Mesendoderm (in vitro differentiated cells): ENCODE data around the gene RAB3IL1.

Experiments used
- DNase-seq: peaks from one replicate; pipeline ENCODE4 v3.0.0; 2013
- H2AK5ac ChIP-seq: 2 replicates; pipeline ENCODE4 v1.6.1; 2013; ENCODE audit warnings: low read length, inconsistent platforms
- H2BK120ac ChIP-seq: 2 replicates; pipeline ENCODE4 v1.6.1; 2013; ENCODE audit warnings: low read depth, mild to moderate bottlenecking, low read length, moderate library complexity, mixed read lengths
- H2BK15ac ChIP-seq: replicated peaks from 2 replicates; pipeline ENCODE4 v1.6.1; 2013; ENCODE audit warnings: low read depth, mild to moderate bottlenecking, moderate library complexity
- H2BK5ac ChIP-seq: 2 replicates; pipeline ENCODE4 v1.6.1; 2013; ENCODE audit warnings: low read length, inconsistent platforms
- H3K18ac ChIP-seq: 2 replicates; pipeline ENCODE4 v1.6.1; 2013; ENCODE audit warnings: mild to moderate bottlenecking, low read length, mixed read lengths
- H3K23ac ChIP-seq: one replicate; pipeline ENCODE4 v1.6.1; 2013; ENCODE audit warnings: low read length
- H3K27ac ChIP-seq: 2 replicates; pipeline ENCODE4 v1.5.1; 2013; ENCODE audit warnings: low read depth, mild to moderate bottlenecking, inconsistent platforms, low read length, moderate library complexity
- H3K27me3 ChIP-seq: 2 replicates; pipeline ENCODE4 v1.6.1; 2013; ENCODE audit warnings: low read length, control low read depth, mild to moderate bottlenecking, inconsistent platforms; ENCODE audit not compliant: insufficient read depth, poor library complexity
- H3K36me3 ChIP-seq: 2 replicates; pipeline ENCODE4 v1.6.1; 2013; ENCODE audit warnings: low read length, inconsistent platforms; ENCODE audit not compliant: control insufficient read depth, insufficient read depth
- H3K4ac ChIP-seq: one replicate; pipeline ENCODE4 v1.6.1; 2013; ENCODE audit warnings: low read depth, mild to moderate bottlenecking, low read length, moderate library complexity
- H3K4me1 ChIP-seq: 2 replicates; pipeline ENCODE4 v1.6.1; 2013; ENCODE audit warnings: low read depth, low read length, inconsistent platforms; ENCODE audit not compliant: control insufficient read depth
- H3K4me2 ChIP-seq: 2 replicates; pipeline ENCODE4 v1.6.1; 2013; ENCODE audit warnings: low read length
- H3K4me3 ChIP-seq: 2 replicates; pipeline ENCODE4 v1.5.1; 2013; ENCODE audit warnings: mild to moderate bottlenecking, low read length
- H3K56ac ChIP-seq: one replicate; pipeline ENCODE4 v1.6.1; 2013; ENCODE audit warnings: low read length
- H3K79me1 ChIP-seq: 2 replicates; pipeline ENCODE4 v1.6.1; 2013; ENCODE audit warnings: low read length, inconsistent platforms
- H3K79me2 ChIP-seq: 2 replicates; pipeline ENCODE4 v1.6.1; 2013; ENCODE audit warnings: mild to moderate bottlenecking, low read length; ENCODE audit not compliant: control insufficient read depth, insufficient read depth
- H3K9ac ChIP-seq: 2 replicates; pipeline ENCODE4 v1.6.1; 2013; ENCODE audit warnings: low read length, inconsistent platforms
- H4K5ac ChIP-seq: one replicate; pipeline ENCODE4 v1.6.1; 2013; ENCODE audit warnings: low read length
- H4K8ac ChIP-seq: one replicate; pipeline ENCODE4 v1.6.1; 2013; ENCODE audit warnings: low read depth, mild to moderate bottlenecking, control low read depth, low read length, moderate library complexity
- WGBS: extraction: QIAGEN DNeasy Blood & Tissue Kit; methylation state at CpG from one replicate; pipeline ENCODE4 v1.1.7; 2013; ENCODE audit warnings: low lambda C conversion rate, missing lambda C conversion rate; ENCODE audit not compliant: insufficient coverage; ENCODE audit errors: extremely low coverage; 5-methylcytosine and 5-hydroxymethylcytosine counted together

RAB3IL1 gene

GRCh38 chr11:61891331-61892084 is 25.9 kb downstream of the RAB3IL1 start, which contains the start of gene FADS3:
FADS3 (minus strand) TSS chr11:61891545; CDS start chr11:61891381, 164 bp downstream.
- peak; percentile 78 for DNase-seq
- Histone ChIP-seq H3K9ac (peak within 1 kb of the TSS; percentile 61), H3K79me1 (no peaks in the 10 kb centered on the region), H4K5ac (no peak within 1 kb of the TSS), H3K27me3 (no peaks in the 10 kb centered on the region), H3K27ac (no peak within 1 kb of the TSS), H3K4me2 (peak within 1 kb of the TSS; percentile 94), H3K4ac (no peak within 1 kb of the TSS), H2AK5ac (no peak within 1 kb of the TSS), H3K36me3 (no peaks in the 10 kb centered on the region), H3K4me1 (peaks cover 3% of the 10 kb centered on the region), H3K18ac (no peak within 1 kb of the TSS), H3K23ac (no peak within 1 kb of the TSS), H2BK5ac (no peak within 1 kb of the TSS), H2BK120ac (no peak within 1 kb of the TSS), H2BK15ac (no peak within 1 kb of the TSS), H3K56ac (peak within 1 kb of the TSS; percentile 89), H3K79me2 (no peaks in the 10 kb centered on the region), H4K8ac (no peak within 1 kb of the TSS), H3K4me3 (peak within 1 kb of the TSS; percentile 44)
- no CpG with 5 or more reads among the region's 96 CpGs for WGBS

DNA sequence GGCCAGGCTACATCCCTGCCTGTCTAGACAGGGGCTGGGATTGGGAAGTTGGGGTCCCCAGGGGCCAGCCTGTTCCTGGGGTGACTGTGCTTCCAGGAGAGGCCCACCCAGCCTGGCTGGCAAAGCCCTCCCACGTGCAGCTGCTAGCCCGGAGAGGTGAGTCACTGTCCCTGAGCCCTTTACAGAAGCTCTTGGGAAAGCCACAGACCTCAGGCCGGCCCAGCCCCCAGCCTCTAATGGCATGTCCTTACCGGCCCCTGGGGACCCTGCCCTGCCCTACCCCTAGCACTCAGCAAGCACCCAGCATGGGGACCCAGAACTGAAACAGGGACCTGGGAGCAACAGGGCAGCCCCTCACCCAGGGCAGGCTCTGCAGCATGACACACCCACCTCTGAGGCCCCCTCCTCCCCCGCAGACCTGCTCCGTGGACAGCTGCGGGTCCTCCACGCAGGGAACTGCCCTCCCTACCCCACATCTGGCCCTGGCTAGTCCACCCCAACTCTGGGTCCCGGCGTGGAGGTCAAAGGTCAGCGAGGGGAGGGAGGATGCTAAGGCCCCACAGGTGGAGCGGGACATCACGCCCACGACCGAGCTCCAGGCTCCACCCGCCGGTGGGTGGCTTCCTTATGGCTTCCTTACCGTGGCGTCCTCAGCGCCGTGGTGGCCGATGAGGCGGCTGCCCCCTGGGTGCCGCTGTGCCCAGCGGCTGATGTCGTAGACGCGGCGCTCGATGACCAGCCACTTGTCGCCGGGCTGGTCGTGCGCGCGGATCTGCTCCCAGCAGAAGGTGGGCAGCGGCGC is 26.6 kb downstream of the RAB3IL1 start:
- no CpG with 5 or more reads among the region's 38 CpGs for WGBS
- peak; percentile 73 for DNase-seq

GRCh38 chr11:61889831-61890230 is 27.5 kb downstream of the RAB3IL1 start:
- Histone ChIP-seq H2BK120ac (no peak overlapping the region), H3K79me2 (no peaks in the 10 kb centered on the region), H3K4me3 (no peak overlapping the region), H3K56ac (no peak overlapping the region), H2BK15ac (no peak overlapping the region), H3K9ac (no peak overlapping the region), H3K27ac (no peak overlapping the region), H2AK5ac (no peak overlapping the region), H3K18ac (no peak overlapping the region), H3K4ac (no peak overlapping the region), H3K27me3 (no peaks in the 10 kb centered on the region), H3K36me3 (no peaks in the 10 kb centered on the region), H4K8ac (no peak overlapping the region), H3K23ac (no peak overlapping the region), H3K4me2 (no peak overlapping the region), H3K4me1 (peaks cover 3% of the 10 kb centered on the region), H3K79me1 (no peaks in the 10 kb centered on the region), H2BK5ac (no peak overlapping the region), H4K5ac (no peak overlapping the region)
- no CpG with 5 or more reads among the region's 10 CpGs for WGBS
- DNase-seq, result no peak

More for the DNA sequence above, 26.6 kb downstream of the RAB3IL1 start:
- Histone ChIP-seq H4K5ac (no peak overlapping the region), H2BK120ac (no peak overlapping the region), H3K36me3 (no peaks in the 10 kb centered on the region), H3K79me2 (no peaks in the 10 kb centered on the region), H3K79me1 (no peaks in the 10 kb centered on the region), H2BK5ac (no peak overlapping the region), H3K27ac (no peak overlapping the region), H3K9ac (peak overlapping the region; percentile 61), H2BK15ac (no peak overlapping the region), H3K4ac (no peak overlapping the region), H3K4me2 (peak overlapping the region; percentile 94), H3K23ac (no peak overlapping the region), H3K56ac (peak overlapping the region; percentile 89), H3K18ac (no peak overlapping the region), H3K4me1 (peaks cover 3% of the 10 kb centered on the region), H2AK5ac (no peak overlapping the region), H3K27me3 (no peaks in the 10 kb centered on the region), H3K4me3 (peak overlapping the region; percentile 44), H4K8ac (no peak overlapping the region)

DNA sequence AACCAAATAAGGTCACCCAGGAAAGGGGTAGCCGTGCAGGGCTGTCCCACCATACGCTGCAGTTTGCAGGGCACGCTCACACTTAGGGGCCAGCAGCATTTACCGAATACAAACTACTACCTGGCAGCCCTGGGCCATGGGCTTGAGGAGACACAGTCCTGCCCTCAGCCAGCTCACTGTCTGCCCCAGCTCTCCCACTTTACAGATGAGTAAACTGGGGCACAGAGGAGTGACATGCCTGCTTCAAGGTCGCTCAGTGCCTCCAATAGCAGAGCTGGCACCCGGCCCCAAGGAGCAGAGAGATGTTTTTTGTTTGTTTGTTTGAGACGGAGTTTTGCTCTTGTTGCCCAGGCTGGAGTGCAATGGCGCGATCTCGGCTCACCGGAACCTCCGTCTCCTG is 28.8 kb downstream of the RAB3IL1 start:
- Histone ChIP-seq H3K4me1 (peaks cover 3% of the 10 kb centered on the region), H3K36me3 (no peaks in the 10 kb centered on the region), H2BK120ac (no peak overlapping the region), H3K4me2 (no peak overlapping the region), H3K79me2 (no peaks in the 10 kb centered on the region), H3K4me3 (no peak overlapping the region), H3K56ac (no peak overlapping the region), H2AK5ac (no peak overlapping the region), H3K18ac (no peak overlapping the region), H3K9ac (no peak overlapping the region), H2BK5ac (no peak overlapping the region), H3K27me3 (no peaks in the 10 kb centered on the region), H3K27ac (no peak overlapping the region), H4K5ac (no peak overlapping the region), H2BK15ac (no peak overlapping the region), H3K4ac (no peak overlapping the region), H3K23ac (no peak overlapping the region), H4K8ac (no peak overlapping the region), H3K79me1 (no peaks in the 10 kb centered on the region)
- no CpG with 5 or more reads among the region's 12 CpGs for WGBS
- DNase-seq, result no peak

- no peak overlapping the region for H2BK120ac ChIP-seq
Measured at GRCh38 chr11:61887839-61888494, 29.4 kb downstream of the RAB3IL1 start.

More at GRCh38 chr11:61887839-61888494, 29.4 kb downstream of the RAB3IL1 start:
- no peak overlapping the region for H2AK5ac ChIP-seq
- H3K79me1 ChIP-seq, result no peaks in the 10 kb centered on the region
- H4K5ac ChIP-seq, result no peak overlapping the region
- no peak overlapping the region for H4K8ac ChIP-seq
- H3K4me1 ChIP-seq, result peaks cover 3% of the 10 kb centered on the region
- no CpG with 5 or more reads among the region's 7 CpGs for WGBS
- no peaks in the 10 kb centered on the region for H3K27me3 ChIP-seq
- no peak overlapping the region for H3K18ac ChIP-seq
- no peak overlapping the region for H2BK15ac ChIP-seq
- H3K79me2 ChIP-seq, result no peaks in the 10 kb centered on the region
- no peak overlapping the region for H3K4me2 ChIP-seq
- H3K56ac ChIP-seq, result no peak overlapping the region
- DNase-seq, result peak; percentile 57
- no peak overlapping the region for H3K23ac ChIP-seq
- no peaks in the 10 kb centered on the region for H3K36me3 ChIP-seq
- H3K9ac ChIP-seq, result no peak overlapping the region
- no peak overlapping the region for H3K27ac ChIP-seq
- no peak overlapping the region for H2BK5ac ChIP-seq
- H3K4me3 ChIP-seq, result no peak overlapping the region
- no peak overlapping the region for H3K4ac ChIP-seq
